HepG2 (cell line): Measurements from ENCODE around the gene ADGRB2. TPM values are rescaled to one million over a fixed set of nuclear protein-coding genes. Genes with fewer than 3 reads are reported as not detected.
A peak's percentile ranks its signal among the peaks of the same experiment; 100 is the strongest.

ENCODE experiments used
- ARID2 ChIP-seq: sonication (generic); formaldehyde crosslinking; IDR thresholded peaks from 2 replicates; pipeline ENCODE4 v1.8.1; 2022; ENCODE audit warnings: mild to moderate bottlenecking, missing genetic modification reagents, borderline replicate concordance
- CBX1 ChIP-seq: IDR thresholded peaks from one replicate; pipeline ENCODE4 v1.6.1; 2016; ENCODE audit warnings: antibody characterized with exemption, low read depth
- FOSL2 ChIP-seq: sonication (generic); formaldehyde crosslinking; IDR thresholded peaks from 2 replicates; pipeline ENCODE4 v1.4.0; 2020; ENCODE audit warnings: missing genetic modification reagents
- GABPA ChIP-seq, 2 experiments: IDR thresholded peaks; 2 replicates each; pipeline ENCODE4 v1.6.1; 2011 to 2016; ENCODE audit warnings: low read depth in 2 of 2, low read length in 1 of 2, missing biosample characterization in 1 of 2, missing genetic modification characterization in 1 of 2
- GZF1 ChIP-seq: sonication (generic); formaldehyde crosslinking; IDR thresholded peaks from 2 replicates; pipeline ENCODE4 v1.5.1; 2020; ENCODE audit warnings: mild to moderate bottlenecking, missing genetic modification reagents
- HNRNPLL ChIP-seq: fragments of 200-400 bp; formaldehyde crosslinking; IDR thresholded peaks from 2 replicates; pipeline ENCODE4 v1.6.1; 2017; ENCODE audit warnings: mild to moderate bottlenecking, low read depth, low read length; ENCODE audit not compliant: poor library complexity, severe bottlenecking
- JDP2 ChIP-seq: sonication (generic); formaldehyde crosslinking; IDR thresholded peaks from 2 replicates; pipeline ENCODE4 v1.8.1; 2022; ENCODE audit warnings: missing genetic modification reagents, borderline replicate concordance
- MAFK ChIP-seq, 2 experiments: IDR thresholded peaks in 1 of 2; conservative IDR thresholded peaks in 1 of 2; 2 replicates each; pipeline ENCODE4 v1.6.1; 2011; ENCODE audit warnings: improper control_type of control experiment in 2 of 2, low read length in 2 of 2
- PHF20 ChIP-seq: sonication (generic); formaldehyde crosslinking; IDR thresholded peaks from 2 replicates; pipeline ENCODE4 v1.5.0; 2020; ENCODE audit warnings: mild to moderate bottlenecking, missing genetic modification reagents
- PHF21A ChIP-seq: sonication (generic); formaldehyde crosslinking; IDR thresholded peaks from 2 replicates; pipeline ENCODE4 v1.5.0; 2020; ENCODE audit warnings: mild to moderate bottlenecking, missing genetic modification reagents
- PITX1 ChIP-seq: sonication (generic); formaldehyde crosslinking; IDR thresholded peaks from 2 replicates; pipeline ENCODE4 v1.5.1; 2020; ENCODE audit warnings: mild to moderate bottlenecking, missing genetic modification reagents
- ZNF101 ChIP-seq: sonication (generic); formaldehyde crosslinking; IDR thresholded peaks from 2 replicates; pipeline ENCODE4 v1.4.0; 2020; ENCODE audit warnings: mild to moderate bottlenecking, low read depth, missing genetic modification reagents, borderline replicate concordance
- ZNF20 ChIP-seq: sonication (generic); formaldehyde crosslinking; IDR thresholded peaks from 2 replicates; pipeline ENCODE4 v1.4.0; 2020; ENCODE audit warnings: mild to moderate bottlenecking, moderate library complexity, missing genetic modification reagents
- ZNF263 ChIP-seq: sonication (generic); formaldehyde crosslinking; IDR thresholded peaks from 2 replicates; pipeline ENCODE4 v1.4.0; 2020; ENCODE audit warnings: missing genetic modification reagents
- ZNF687 ChIP-seq: sonication (generic); formaldehyde crosslinking; IDR thresholded peaks from 2 replicates; pipeline ENCODE4 v1.5.1; 2020; ENCODE audit warnings: mild to moderate bottlenecking, missing genetic modification reagents, moderate library complexity
- polyA plus RNA-seq, 8 experiments: library from polyadenylated mRNA; depleted of rRNA in 3 of 8; stranded (reverse) in 7 of 8; unstranded in 1 of 8; fragments of >200 nt; fragmentation: Illumina TruSeq in 4 of 8; extraction: Trizol in 4 of 8; gene quantifications; 2 replicates each; pipeline versions ENCODE4 v1.2.1 to v1.2.3, GENCODE V29; 2011 to 2016; ENCODE audit warnings: low read depth in 4 of 8, missing spikeins in 1 of 8, mixed read lengths in 1 of 8; ENCODE audit not compliant: insufficient read depth in 1 of 8
- total RNA-seq, 5 experiments: library from RNA; depleted of rRNA; stranded (reverse); fragments of >200 nt; fragmentation: Illumina TruSeq; extraction: Trizol; gene quantifications; 2 replicates each; pipeline ENCODE4 v1.2.3, GENCODE V29; 2016; ENCODE audit warnings: low read depth in 1 of 5
- TF ChIP-seq, protein P1 (sequence below): sonication (generic); formaldehyde crosslinking; IDR thresholded peaks from 2 replicates; pipeline ENCODE4 v1.5.1; 2020; ENCODE audit warnings: mild to moderate bottlenecking, moderate library complexity, missing genetic modification reagents
- TF ChIP-seq, protein P2 (sequence below): sonication (generic); formaldehyde crosslinking; IDR thresholded peaks from 2 replicates; pipeline ENCODE4 v1.8.1; 2023; ENCODE audit warnings: mild to moderate bottlenecking, missing genetic modification reagents
- TF ChIP-seq, protein P3 (sequence below): sonication (generic); formaldehyde crosslinking; IDR thresholded peaks from 2 replicates; pipeline ENCODE4 v1.5.0; 2020; ENCODE audit warnings: mild to moderate bottlenecking, missing genetic modification reagents, borderline replicate concordance

The ADGRB2 gene
- total and polyA plus RNA-seq, 2 of the 13 experiments (the other 11 are each of a cell fraction or from before 2014, with no cell fraction given), result 0.03 to 0.09 TPM

GRCh38 chr1:31714442-31715086 lies 49.6 kb downstream of the ADGRB2 start (continued):
- peak; percentile 21 for TF ChIP-seq HNRNPLL
- no peak for TF ChIP-seq JDP2 (CRISPR knock-in tag)
- TF ChIP-seq GZF1 (CRISPR knock-in tag), result no peak
- TF ChIP-seq, protein P1, sequence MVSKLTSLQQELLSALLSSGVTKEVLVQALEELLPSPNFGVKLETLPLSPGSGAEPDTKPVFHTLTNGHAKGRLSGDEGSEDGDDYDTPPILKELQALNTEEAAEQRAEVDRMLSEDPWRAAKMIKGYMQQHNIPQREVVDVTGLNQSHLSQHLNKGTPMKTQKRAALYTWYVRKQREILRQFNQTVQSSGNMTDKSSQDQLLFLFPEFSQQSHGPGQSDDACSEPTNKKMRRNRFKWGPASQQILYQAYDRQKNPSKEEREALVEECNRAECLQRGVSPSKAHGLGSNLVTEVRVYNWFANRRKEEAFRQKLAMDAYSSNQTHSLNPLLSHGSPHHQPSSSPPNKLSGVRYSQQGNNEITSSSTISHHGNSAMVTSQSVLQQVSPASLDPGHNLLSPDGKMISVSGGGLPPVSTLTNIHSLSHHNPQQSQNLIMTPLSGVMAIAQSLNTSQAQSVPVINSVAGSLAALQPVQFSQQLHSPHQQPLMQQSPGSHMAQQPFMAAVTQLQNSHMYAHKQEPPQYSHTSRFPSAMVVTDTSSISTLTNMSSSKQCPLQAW (CRISPR knock-in tag), result peak; percentile 24; the same call in 1 of the 2 replicates
- no peak for TF ChIP-seq GABPA (IDR thresholded peaks at IDR 0.05; ENCODE audit: low read depth, low read length)
- TF ChIP-seq GABPA (CRISPR knock-in tag; IDR thresholded peaks at IDR 0.05; ENCODE audit: low read depth), result no peak
- TF ChIP-seq ZNF20 (CRISPR knock-in tag), result no peak
- TF ChIP-seq CBX1, result no peak
- TF ChIP-seq, protein P2, sequence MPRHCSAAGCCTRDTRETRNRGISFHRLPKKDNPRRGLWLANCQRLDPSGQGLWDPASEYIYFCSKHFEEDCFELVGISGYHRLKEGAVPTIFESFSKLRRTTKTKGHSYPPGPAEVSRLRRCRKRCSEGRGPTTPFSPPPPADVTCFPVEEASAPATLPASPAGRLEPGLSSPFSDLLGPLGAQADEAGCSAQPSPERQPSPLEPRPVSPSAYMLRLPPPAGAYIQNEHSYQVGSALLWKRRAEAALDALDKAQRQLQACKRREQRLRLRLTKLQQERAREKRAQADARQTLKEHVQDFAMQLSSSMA, result 0 out of 2 replicates have a peak, but pooled peaks have one; percentile 19
- peak; percentile 50; the same call in 1 of the 2 replicates for TF ChIP-seq PHF21A (CRISPR knock-in tag)
- no peak for TF ChIP-seq ZNF101
- TF ChIP-seq ARID2 (CRISPR knock-in tag), result no peak
- no peak for TF ChIP-seq MAFK (conservative IDR thresholded peaks at IDR 0.05 in 1 of 2, IDR thresholded peaks at IDR 0.05 in 1 of 2; ENCODE audit: low read length in 2 of 2)
- TF ChIP-seq, protein P3, sequence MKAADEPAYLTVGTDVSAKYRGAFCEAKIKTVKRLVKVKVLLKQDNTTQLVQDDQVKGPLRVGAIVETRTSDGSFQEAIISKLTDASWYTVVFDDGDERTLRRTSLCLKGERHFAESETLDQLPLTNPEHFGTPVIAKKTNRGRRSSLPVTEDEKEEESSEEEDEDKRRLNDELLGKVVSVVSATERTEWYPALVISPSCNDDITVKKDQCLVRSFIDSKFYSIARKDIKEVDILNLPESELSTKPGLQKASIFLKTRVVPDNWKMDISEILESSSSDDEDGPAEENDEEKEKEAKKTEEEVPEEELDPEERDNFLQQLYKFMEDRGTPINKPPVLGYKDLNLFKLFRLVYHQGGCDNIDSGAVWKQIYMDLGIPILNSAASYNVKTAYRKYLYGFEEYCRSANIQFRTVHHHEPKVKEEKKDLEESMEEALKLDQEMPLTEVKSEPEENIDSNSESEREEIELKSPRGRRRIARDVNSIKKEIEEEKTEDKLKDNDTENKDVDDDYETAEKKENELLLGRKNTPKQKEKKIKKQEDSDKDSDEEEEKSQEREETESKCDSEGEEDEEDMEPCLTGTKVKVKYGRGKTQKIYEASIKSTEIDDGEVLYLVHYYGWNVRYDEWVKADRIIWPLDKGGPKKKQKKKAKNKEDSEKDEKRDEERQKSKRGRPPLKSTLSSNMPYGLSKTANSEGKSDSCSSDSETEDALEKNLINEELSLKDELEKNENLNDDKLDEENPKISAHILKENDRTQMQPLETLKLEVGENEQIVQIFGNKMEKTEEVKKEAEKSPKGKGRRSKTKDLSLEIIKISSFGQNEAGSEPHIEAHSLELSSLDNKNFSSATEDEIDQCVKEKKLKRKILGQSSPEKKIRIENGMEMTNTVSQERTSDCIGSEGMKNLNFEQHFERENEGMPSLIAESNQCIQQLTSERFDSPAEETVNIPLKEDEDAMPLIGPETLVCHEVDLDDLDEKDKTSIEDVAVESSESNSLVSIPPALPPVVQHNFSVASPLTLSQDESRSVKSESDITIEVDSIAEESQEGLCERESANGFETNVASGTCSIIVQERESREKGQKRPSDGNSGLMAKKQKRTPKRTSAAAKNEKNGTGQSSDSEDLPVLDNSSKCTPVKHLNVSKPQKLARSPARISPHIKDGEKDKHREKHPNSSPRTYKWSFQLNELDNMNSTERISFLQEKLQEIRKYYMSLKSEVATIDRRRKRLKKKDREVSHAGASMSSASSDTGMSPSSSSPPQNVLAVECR, result no peak; the same call in 1 of the 2 replicates
- no peak for TF ChIP-seq ZNF263 (CRISPR knock-in tag)
- TF ChIP-seq PHF20 (CRISPR knock-in tag), result 0 out of 2 replicates have a peak, but pooled peaks have one; percentile 28
- TF ChIP-seq PITX1 (CRISPR knock-in tag), result peak; percentile 65; the same call in 1 of the 2 replicates
- TF ChIP-seq ZNF687 (CRISPR knock-in tag), result no peak
- TF ChIP-seq FOSL2 (CRISPR knock-in tag), result 0 out of 2 replicates have a peak, but pooled peaks have one; percentile 7
